NT2/D1 (cell line): Measurements from ENCODE around the gene SELPLG.

Experiments
- DNase-seq: peaks from one replicate; pipeline ENCODE4 v3.0.0-alpha.2; 2011; ENCODE audit warnings: low read depth, low spot score
- H3K27me3 ChIP-seq: 2 replicates; pipeline ENCODE4 v1.6.0; 2011; ENCODE audit warnings: mild to moderate bottlenecking; ENCODE audit not compliant: insufficient read length, insufficient read depth
- H3K36me3 ChIP-seq: 2 replicates; pipeline ENCODE4 v1.6.1; 2011; ENCODE audit warnings: mild to moderate bottlenecking, low read length, mixed read lengths; ENCODE audit not compliant: insufficient read depth, insufficient read length
- H3K4me1 ChIP-seq: 2 replicates; pipeline ENCODE4 v1.5.1; 2011; ENCODE audit not compliant: insufficient read depth, insufficient read length
- H3K4me3 ChIP-seq: 2 replicates; pipeline ENCODE4 v1.5.1; 2011; ENCODE audit warnings: low read depth; ENCODE audit not compliant: insufficient read length
- H3K9ac ChIP-seq: 2 replicates; pipeline ENCODE4 v1.6.0; 2011; ENCODE audit warnings: low read depth; ENCODE audit not compliant: insufficient read length
- H3K9me3 ChIP-seq: 2 replicates; pipeline ENCODE4 v1.5.1; 2011; ENCODE audit warnings: mild to moderate bottlenecking, low read length; ENCODE audit not compliant: insufficient read depth
- SUZ12 ChIP-seq: IDR thresholded peaks from 2 replicates; pipeline ENCODE4 v1.6.1; 2011; ENCODE audit not compliant: insufficient read length, insufficient read depth; ENCODE audit errors: extremely low read depth
- YY1 ChIP-seq: IDR thresholded peaks from 2 replicates; pipeline ENCODE4 v1.6.1; 2011; ENCODE audit not compliant: insufficient read length, insufficient read depth
- ZNF274 ChIP-seq: IDR thresholded peaks from 2 replicates; pipeline ENCODE4 v1.6.1; 2011; ENCODE audit warnings: mild to moderate bottlenecking, low read depth, low read length

The SELPLG gene

DNA sequence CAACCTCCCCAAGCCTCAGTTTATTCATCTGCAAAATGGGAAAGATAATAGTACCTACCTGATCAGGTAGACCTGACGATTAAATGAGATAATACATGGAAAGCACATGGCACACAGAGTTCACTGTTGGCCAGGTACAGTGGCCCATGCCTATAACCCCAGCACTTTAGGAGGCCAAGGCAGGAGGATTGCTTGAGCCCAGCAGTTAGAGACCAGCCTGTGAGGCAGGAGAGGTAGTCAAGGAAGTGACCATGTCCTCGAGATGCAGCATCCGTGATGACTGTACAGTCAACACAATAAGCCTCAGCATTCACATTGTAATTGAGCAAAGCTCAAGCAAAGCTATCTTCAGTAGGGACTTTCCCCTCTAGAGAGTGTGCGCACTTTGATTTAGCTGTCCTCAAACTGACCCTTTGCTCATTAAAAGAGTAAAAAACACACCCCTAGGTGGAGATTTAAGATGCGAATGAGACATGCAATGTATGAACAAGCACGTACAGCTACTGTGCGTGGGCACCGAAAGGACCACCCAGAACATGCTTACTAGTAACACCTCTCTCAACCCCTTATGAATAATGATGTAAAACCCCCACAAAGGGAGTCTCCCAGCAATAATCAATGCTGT is 61.4 kb downstream of the SELPLG start:
- Histone ChIP-seq H3K4me1 (no peaks in the 10 kb centered on the region), H3K36me3 (peaks cover 25% of the 10 kb centered on the region), H3K9ac (no peak overlapping the region), H3K27me3 (no peaks in the 10 kb centered on the region), H3K9me3 (no peaks in the 10 kb centered on the region), H3K4me3 (no peak overlapping the region)
- DNase-seq: no peak
- TF ChIP-seq ZNF274 (no peak), SUZ12 (no peak), YY1 (no peak)
